ENCODE data around the gene CREG2.

DNA sequence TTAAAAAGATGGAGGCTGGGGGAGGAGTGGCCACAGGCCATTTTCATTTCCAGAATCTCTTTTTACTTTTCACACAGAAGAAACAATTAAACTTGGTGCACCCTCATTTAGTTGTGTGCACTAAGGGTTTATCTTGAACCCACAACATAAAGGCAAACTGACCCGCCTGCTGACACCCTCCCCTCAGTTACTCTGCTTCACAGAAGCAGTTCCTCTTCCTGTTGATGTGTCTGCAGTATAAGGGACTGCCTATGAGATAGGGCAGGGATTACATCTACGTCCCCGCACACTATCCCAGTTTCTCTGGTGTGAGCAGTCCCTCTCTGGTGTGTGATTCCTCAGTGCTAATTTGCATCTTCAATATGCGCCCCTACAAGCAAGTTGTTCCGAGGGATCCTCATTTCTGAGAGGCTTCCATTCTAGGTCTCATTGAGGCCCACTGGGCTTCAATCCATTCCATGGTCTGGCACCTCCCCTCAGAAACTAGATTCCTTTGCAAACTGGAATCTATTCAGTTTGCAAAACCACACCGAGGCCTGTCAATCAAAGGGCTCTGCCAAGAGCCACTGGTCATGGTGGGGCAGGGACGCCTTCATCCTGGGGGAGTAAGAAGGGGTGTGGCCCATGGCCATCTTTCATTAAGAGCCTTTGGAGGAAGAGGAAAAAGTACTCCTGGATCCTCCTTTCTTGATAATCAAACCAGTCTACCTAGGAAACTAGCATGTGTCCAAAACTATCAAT, 12.3 kb downstream of the CREG2 start:
- TF ChIP-seq SPI1 (IDR thresholded peaks at IDR 0.05; ENCODE audit: low read depth, low read length) (no peak), POLR2A (IDR thresholded peaks at IDR 0.05; ENCODE audit: low read depth, low read length) (no peak), POLR2AphosphoS5 (IDR thresholded peaks at IDR 0.05; ENCODE audit: low read depth, low read length) (no peak), TAF1 (IDR thresholded peaks at IDR 0.05; ENCODE audit: low read depth, low read length) (no peak), POU2F2 (IDR thresholded peaks at IDR 0.05; ENCODE audit: low read depth, low read length) (no peak), PAX5 (IDR thresholded peaks at IDR 0.05; ENCODE audit: insufficient read depth, low read length, severe bottlenecking) (no peak)

All from GM12891 (cell line).